RWPE1 (cell line): ENCODE measurements around the gene NUDT1.
A peak's percentile ranks its signal among the peaks of the same experiment; 100 is the strongest.

Source experiments
- CTCF ChIA-PET: fragments of 350-600 bp; sonication (Branson Sonifier 250); formaldehyde crosslinking; extraction: SDS; loops from one replicate; lab custom pipeline; 2021; lab: Yijun Ruan, JAX
- POLR2A ChIA-PET: fragments of 400-600 bp; formaldehyde crosslinking; extraction: SDS; loops from one replicate; lab custom pipeline; 2020; ENCODE audit warnings: antibody characterized with exemption; ENCODE audit not compliant: low non-redundant PET; lab: Yijun Ruan, JAX
- DNase-seq: peaks from one replicate; pipeline ENCODE4 v3.0.0; 2012; ENCODE audit warnings: low spot score
- H3K27ac ChIP-seq: fragments of 450-650 bp; 2 replicates; pipeline ENCODE4 v1.5.1; 2017
- CTCF ChIP-seq: fragments of 450-650 bp; conservative IDR thresholded peaks from 2 replicates; pipeline ENCODE4 v1.5.1; 2017; ENCODE audit warnings: low read depth, mild to moderate bottlenecking

Gene NUDT1

GRCh38 chr7:2220506-2220905, 21.5 kb upstream of the NUDT1 start:
- H3K27ac ChIP-seq: no peak overlapping the region
- ChIA-PET POLR2A (no interaction called here), CTCF (no interaction called here)
- no peak for DNase-seq
- no peak for TF ChIP-seq CTCF

- CTCF ChIA-PET: no interaction called here
- POLR2A ChIA-PET: no interaction called here
- DNase-seq: no peak
- TF ChIP-seq CTCF: no peak
- no peak overlapping the region for H3K27ac ChIP-seq
Observed at GRCh38 chr7:2220954-2221353, 21.1 kb upstream of the NUDT1 start.

GRCh38 chr7:2222516-2222915, 19.5 kb upstream of the NUDT1 start:
- POLR2A ChIA-PET: no interaction called here
- no peak for TF ChIP-seq CTCF
- CTCF ChIA-PET: no interaction called here
- no peak for DNase-seq
- H3K27ac ChIP-seq: peak overlapping the region; percentile 88; the same call in 1 of the 2 replicates

GRCh38 chr7:2223321-2223720, 18.7 kb upstream of the NUDT1 start:
- POLR2A ChIA-PET: no interaction called here

GRCh38 chr7:2224491-2224928, 17.5 kb upstream of the NUDT1 start:
- TF ChIP-seq CTCF: no peak
- no peak for DNase-seq
- peak overlapping the region; percentile 88 for H3K27ac ChIP-seq
- ChIA-PET POLR2A (no interaction called here), CTCF (no interaction called here)

More at GRCh38 chr7:2223321-2223720, 18.7 kb upstream of the NUDT1 start:
- no peak for TF ChIP-seq CTCF
- DNase-seq: no peak
- H3K27ac ChIP-seq: peak overlapping the region; percentile 88
- CTCF ChIA-PET: no interaction called here

- no peak for TF ChIP-seq CTCF
- CTCF ChIA-PET: interaction anchor here (0.9 kb wide), 1 partner anchor 21 kb away, joined by 3 read pairs; no protein-coding TSS in a partner anchor
- POLR2A ChIA-PET: no interaction called here
- peak; percentile 79 for DNase-seq
- peak overlapping the region; percentile 88 for H3K27ac ChIP-seq
Observed at GRCh38 chr7:2224934-2225333, 17.1 kb upstream of the NUDT1 start.
